ENCODE results near the gene FGF10.

Gene FGF10

DNA sequence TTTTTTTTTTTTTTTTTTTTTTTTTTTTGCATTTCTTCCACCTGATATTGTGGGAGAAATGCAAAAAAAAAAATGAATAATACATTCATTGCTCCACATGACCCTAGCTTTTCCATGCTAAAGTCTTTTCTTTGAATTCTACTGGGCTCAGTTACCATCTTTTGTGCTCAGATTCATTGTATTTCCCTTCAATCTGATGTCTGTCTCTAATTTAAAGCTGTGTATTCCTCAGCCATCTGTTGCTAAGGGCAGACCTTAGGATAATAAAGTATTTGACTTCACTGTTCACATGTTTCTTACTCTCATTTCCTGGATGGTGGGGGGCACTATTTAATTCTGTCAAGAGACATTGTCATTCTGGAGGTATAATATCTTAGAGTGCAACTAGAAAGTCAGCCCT, 123.5 kb downstream of the FGF10 start:
- FAIRE-seq (no peak), DNase-seq (ENCODE audit: insufficient read length, low spot score) (no peak)

GRCh38 chr5:44260793-44261192, 128.4 kb downstream of the FGF10 start:
- no peak for DNase-seq (ENCODE audit: insufficient read length, low spot score)
- FAIRE-seq: no peak

DNA sequence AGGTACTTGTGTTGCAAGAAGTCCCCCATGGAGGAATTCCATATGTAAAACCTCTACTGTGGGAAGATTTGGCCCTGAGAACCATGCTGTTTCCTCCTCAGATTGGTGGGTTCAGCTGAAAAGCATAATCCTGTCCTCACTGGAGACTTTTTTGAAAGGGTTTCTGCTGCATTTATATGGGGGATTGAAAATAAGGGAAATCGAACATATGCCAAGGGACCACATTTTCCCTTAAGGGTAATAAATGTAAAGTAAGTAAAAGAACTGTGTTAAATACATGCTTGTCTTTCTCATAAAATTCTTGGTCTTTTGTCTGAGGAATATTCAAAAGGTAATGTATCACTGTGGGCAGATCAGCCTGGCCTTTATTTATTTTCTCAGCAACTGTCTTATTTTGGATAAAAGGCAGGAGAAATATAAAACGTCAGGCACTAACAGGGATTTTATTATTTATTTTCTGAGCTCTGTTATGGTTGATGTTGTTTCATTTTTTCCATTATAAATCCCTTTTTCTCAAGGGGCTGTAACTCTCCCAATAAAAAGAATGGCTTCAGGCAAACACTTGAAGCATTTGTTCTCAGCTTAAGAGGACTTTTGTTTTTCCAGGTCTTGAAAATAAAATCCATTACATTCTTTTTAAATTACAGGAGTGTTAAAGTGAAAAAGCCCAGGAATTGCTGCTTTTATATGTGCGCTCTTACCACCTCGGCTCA, 131.4 kb downstream of the FGF10 start:
- DNase-seq (ENCODE audit: insufficient read length, low spot score) (no peak), FAIRE-seq (no peak)

DNA sequence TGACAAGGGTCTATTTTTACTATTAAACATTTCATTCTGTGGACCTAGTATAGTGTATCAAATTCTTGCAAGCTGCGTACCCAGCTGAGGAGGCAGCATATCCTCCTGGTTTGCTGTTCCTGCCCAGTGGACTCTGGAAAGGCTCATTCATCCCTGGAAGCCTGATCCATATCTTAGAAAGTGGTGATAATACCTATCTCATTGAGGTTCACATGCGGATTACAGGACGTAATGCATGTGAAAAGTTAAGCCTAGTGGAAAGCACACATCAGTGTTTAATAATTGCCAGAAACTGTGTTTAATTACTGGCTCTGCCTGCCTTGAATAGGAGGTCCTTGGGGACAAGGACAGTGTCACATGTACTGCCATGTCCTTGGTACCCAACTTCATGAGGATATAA, 132.0 kb downstream of the FGF10 start:
- peak; percentile 16 for FAIRE-seq
- no peak for DNase-seq (ENCODE audit: insufficient read length, low spot score)
